Retina (tissue), 1 donor: ENCODE results near the gene NUDT17.
"Not testable (repeated sequence)": the region's sequence is repeated elsewhere in the genome, so short reads cannot be mapped to it uniquely, and the experiment has no call there.

ENCODE experiments used
- DNase-seq: peaks from one replicate; pipeline ENCODE4 v3.0.0-alpha.2; 2016

Gene NUDT17, protein sequence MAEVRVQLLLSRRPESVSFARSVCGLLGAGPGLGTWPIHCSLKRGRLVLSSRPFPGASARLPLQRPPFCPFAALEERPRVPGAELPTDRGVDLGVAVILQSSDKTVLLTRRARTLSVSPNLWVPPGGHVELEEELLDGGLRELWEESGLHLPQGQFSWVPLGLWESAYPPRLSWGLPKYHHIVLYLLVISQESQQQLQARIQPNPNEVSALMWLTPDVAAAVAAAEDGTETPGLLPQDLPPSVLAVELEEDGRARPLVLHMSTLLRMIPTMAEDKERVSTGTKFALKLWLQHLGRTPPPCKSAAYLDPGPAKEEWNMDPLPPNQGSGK

DNA sequence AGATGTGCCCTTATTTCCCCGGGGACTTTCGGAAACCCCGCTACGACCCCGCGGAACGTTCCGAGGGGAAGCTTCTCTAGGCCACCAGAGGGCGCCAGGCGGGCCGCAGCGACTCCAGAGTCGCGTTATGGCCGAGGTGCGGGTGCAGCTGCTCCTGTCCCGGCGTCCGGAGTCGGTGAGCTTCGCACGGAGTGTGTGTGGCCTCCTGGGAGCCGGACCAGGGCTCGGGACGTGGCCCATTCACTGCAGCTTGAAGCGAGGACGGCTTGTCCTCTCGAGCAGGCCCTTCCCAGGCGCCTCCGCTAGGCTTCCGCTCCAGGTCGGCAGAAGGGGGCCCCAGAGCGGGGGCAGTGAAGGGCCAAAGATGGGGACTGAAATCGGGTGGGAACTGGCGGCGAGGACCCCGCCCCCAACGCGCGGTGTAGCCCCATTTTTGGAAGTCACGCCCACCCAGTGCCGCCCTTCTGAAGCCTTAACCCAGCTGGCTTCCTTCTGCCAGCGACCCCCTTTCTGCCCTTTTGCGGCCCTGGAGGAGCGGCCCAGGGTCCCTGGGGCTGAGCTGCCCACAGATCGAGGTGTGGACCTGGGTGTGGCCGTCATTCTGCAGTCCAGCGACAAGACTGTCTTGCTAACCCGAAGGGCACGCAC is at the start of gene NUDT17:
TSS of gene NUDT17 (plus strand) at position 117 of the 648 bp plus-strand sequence. CDS start at position 128, 11 bp downstream.
- peak; percentile 92 for DNase-seq

- no peak for DNase-seq
Measured at GRCh38 chr1:145796753-145797152, 48.7 kb upstream of the NUDT17 start.

GRCh38 chr1:145799806-145800205 is 45.6 kb upstream of the NUDT17 start:
- no peak for DNase-seq

DNA sequence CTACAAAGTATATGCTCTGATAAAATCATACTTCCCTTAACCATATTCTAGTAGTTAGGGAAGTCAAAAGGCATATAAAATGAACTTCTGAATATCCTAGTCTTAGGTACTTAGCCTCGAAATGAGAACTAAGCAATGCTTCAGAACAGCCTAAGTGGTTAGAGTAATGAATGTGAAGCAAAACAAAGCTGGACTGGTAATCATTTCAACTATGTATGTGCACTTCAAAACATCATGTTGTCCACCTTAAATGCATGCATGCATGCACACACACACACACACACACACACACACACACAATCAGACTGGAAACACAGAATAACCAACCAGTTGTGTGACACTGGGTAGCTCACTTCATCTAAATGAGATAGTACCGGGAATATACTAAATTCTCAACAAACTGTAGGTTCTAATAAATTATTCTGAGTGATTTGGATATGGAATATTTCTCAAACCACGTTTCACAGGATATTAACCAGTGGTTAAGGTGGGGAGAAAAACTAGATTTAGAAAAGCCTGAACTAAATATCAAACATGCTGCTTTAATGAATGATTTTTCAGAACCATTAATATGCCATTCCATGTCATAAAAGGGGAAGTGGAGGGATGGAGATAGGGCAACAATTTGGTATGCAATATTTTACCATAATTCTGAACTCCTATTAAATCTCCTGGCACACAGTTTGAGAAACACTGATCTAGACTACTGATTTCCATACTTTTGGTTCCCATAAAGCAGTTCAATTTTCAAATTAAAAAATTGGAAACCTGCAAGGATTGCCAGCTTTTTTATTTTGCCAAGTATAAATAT is 41.0 kb upstream of the NUDT17 start:
- DNase-seq: no peak

- no peak for DNase-seq
Measured at GRCh38 chr1:145805057-145805456, 40.4 kb upstream of the NUDT17 start.

DNA sequence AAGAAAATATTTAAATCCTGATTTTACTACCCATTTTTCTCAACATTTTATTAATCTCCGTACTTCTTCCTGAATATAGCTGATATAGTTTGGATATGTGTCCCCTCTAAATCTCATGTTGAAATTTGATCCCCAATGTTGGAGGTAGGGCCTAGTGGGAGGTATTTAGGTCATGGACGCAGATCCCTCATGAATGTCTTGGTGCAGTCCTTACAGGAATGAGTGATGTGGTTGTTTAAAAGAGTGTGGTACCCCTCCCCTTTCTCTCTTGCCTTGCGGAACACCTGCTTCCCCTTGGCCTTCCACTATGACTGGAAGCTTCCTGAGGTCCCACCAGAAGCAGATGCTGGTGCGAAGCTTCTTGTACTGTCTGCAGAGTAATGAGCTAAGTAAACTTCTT is 39.0 kb upstream of the NUDT17 start:
- DNase-seq: no peak

GRCh38 chr1:145806844-145807243 is 38.6 kb upstream of the NUDT17 start:
- DNase-seq: no peak

DNA sequence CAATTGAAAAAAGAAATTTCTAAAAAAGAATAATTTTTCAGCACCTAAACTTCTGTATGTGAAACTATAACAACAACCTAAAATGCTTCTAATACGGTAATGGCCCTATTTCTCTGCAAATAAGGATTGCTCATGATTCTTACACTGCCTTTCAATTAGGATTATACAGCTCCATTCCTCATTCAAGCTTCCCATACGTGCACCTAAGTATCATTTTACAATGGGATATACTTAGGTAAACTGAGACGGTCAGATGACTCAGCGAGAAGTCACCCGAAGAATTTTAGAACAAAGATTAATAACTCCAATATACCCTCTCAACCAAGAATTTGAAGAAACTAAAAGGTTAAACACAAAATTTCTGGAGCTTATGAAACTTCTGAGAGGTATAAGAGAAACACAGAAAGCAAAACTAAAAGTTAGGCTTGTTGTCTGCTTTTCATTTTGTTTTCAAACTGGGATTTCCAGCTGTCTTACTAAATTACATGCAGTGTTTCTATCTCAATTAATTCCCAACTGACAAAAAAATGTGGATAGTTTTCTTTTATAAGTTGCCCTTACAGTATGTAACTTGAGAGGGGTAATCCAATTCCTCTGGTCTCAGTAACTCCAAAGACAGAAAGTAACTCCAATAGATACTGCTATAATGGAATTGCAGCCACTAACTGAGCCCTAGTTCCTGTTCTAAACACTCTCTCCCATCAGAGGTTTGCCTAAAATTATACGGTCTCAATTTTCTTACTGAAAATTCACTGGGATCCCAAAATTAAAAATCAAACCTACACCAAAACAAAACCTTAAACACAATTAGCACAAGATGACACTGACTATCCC is 32.2 kb upstream of the NUDT17 start:
- not testable (repeated sequence) for DNase-seq

- DNase-seq: not testable (repeated sequence)
Measured at GRCh38 chr1:145818095-145818494, 27.3 kb upstream of the NUDT17 start.

- DNase-seq: not testable (repeated sequence)
Measured at GRCh38 chr1:145822779-145823331, 22.6 kb upstream of the NUDT17 start.

DNA sequence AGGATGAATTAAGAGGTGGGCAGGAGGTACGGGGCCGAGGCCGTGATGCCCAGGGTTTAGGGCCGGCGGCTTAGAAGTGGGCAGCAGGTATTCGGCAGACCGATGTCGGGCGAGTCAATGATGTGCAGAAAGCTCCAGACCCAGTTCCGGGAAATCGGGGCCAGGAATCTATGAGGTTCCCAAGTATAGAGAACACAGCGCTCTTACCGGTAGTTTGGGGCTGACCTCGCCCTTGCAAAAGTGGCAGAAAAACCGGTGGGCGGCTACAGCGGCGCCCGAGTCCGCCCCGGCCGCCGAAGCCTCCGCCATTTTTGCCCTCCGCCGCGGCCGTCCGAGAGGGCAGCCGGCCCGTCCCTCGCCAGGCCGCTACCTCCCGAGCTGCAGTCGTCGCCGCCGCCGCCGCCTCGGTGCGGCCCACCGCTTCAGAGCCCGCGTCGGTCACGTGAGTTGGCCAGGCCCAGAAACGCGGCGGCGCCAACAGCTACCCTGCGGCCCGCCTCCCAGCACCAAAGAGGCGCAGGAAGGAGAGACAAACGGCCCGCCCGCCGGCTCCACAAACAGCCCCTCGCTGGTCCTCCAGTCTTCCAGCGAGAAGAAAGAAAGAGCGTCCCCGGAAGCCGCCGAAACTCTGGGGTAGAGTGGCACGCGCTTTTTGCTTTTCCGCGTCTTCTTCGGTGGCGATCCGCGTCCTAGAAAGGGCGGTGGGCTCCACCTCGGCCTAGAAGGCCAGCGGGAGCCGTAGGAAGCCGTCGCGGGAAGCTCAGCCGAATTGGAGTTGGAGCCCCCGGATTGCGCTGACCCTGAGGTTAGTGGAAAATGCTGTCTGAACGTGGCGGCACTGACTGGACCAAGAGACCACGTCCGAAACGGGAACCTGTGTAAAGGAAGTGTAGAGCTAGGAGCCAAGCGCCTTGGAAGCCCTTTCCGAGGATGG is 21.6 kb upstream of the NUDT17 start, which contains the start of the genes POLR3C and RNF115:
TSS of gene POLR3C (plus strand) at position 636 of the 934 bp plus-strand sequence. CDS start 1,577 bp downstream, outside the sequence.
TSS of gene RNF115 (minus strand) at position 531 of the 934 bp plus-strand sequence. CDS start at position 309, 222 bp downstream.
- peak; percentile 95 for DNase-seq

GRCh38 chr1:145824499-145824842 is 21.0 kb upstream of the NUDT17 start:
- no peak for DNase-seq

DNA sequence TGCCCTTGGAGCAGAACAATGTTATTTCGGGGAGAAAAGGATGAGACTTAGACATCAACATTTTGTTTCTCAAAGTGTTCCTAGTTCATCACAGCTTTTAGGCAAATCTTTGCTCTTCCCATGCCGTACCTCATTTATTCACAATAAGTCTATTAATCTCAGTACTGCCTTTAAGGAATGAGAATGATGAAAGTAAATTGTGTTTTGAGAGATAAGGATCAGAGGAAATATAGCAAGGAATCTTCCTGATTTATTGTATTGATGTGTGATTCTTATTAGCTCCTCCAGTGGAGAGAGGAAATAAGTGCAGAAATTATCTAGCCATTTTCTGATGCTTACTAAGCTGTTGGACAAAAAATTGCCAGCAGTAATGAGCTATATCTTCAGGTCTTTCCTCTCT is 19.4 kb upstream of the NUDT17 start:
- DNase-seq: no peak

GRCh38 chr1:145827966-145828365 is 17.5 kb upstream of the NUDT17 start:
- DNase-seq: no peak

GRCh38 chr1:145828367-145829026 is 16.9 kb upstream of the NUDT17 start:
- no peak for DNase-seq

GRCh38 chr1:145830810-145831209 is 14.6 kb upstream of the NUDT17 start:
- DNase-seq: not testable (repeated sequence)

GRCh38 chr1:145837656-145838055 is 7.8 kb upstream of the NUDT17 start:
- no peak for DNase-seq

- no peak for DNase-seq
Measured at GRCh38 chr1:145843031-145843430, 2.4 kb upstream of the NUDT17 start.

DNA sequence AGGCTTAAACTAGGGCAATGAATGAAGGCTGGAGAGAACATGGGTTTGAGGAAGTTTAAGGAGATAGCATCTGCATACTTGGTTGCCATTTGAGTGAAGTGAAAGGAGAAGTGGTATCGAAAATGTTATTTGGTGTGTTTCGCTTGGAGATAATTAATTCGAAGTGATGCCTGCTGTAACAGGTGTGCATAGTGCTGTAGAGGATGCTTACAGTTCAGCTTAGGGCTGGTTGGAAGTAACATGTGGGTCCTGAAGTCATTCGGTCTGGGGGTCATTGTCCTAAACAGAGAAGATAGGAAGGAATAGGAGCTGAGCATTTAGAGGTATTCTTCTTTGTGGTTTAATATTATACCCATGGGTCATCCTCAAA is 301 bp upstream of the NUDT17 start:
- DNase-seq: no peak

DNA sequence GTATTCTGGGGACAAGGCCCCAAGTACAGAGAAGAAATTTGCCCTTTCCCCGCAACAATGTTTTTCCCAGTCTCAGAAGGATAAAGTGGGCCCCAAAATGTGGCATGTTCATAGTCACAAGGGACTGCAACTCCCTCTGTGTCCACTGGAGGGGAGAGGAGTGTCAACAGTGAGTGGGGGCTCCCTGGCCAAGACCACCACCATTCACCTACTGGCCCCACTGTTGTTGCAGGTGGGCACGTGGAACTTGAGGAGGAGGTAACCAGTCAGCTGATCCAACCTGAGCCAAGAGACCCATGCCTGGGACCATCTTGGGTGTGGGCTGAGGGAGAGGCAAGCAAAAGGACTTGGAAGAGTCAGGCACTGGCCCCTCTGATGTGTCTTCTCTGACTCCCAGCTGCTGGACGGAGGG is 777 bp downstream of the NUDT17 start:
- DNase-seq: peak; percentile 66
